Liver (tissue), 3 donors: ENCODE measurements around the gene OGFR.

Experiments
- CTCF ChIP-seq: fragments of 150-350 bp; IDR thresholded peaks from 2 replicates; pipeline ENCODE4 v1.5.1; 2017; ENCODE audit warnings: improper control_type of control experiment, low read depth, low read length; ENCODE audit not compliant: missing input control
- EGR1 ChIP-seq, 2 donors: IDR thresholded peaks; 2 replicates each; pipeline ENCODE4 v1.6.1; 2016 to 2018; ENCODE audit warnings: antibody characterized with exemption in 2 of 2, low read depth in 2 of 2
- FOXA1 ChIP-seq: IDR thresholded peaks from 2 replicates; pipeline ENCODE4 v1.6.1; 2016; ENCODE audit warnings: antibody characterized with exemption
- GABPA ChIP-seq, 2 donors: IDR thresholded peaks in 1 of 2; conservative IDR thresholded peaks in 1 of 2; 2 replicates each; pipeline ENCODE4 v1.6.1; 2016; ENCODE audit warnings: antibody characterized with exemption in 2 of 2, mild to moderate bottlenecking in 1 of 2, moderate library complexity in 1 of 2
- HNF4G ChIP-seq: IDR thresholded peaks from 2 replicates; pipeline ENCODE4 v1.6.1; 2016; ENCODE audit warnings: antibody characterized with exemption
- JUND ChIP-seq, 2 donors: IDR thresholded peaks; 2 replicates each; pipeline ENCODE4 v1.6.1; 2016; ENCODE audit warnings: antibody characterized with exemption in 2 of 2
- MAX ChIP-seq: IDR thresholded peaks from 2 replicates; pipeline ENCODE4 v1.6.1; 2016; ENCODE audit warnings: antibody characterized with exemption
- RAD21 ChIP-seq, 2 donors: IDR thresholded peaks; 2 replicates each; pipeline ENCODE4 v1.6.1; 2016; ENCODE audit warnings: antibody characterized with exemption in 2 of 2, mild to moderate bottlenecking in 2 of 2
- SP1 ChIP-seq: IDR thresholded peaks from 2 replicates; pipeline ENCODE4 v1.6.1; 2018; ENCODE audit warnings: antibody characterized with exemption, mild to moderate bottlenecking
- TAF1 ChIP-seq: conservative IDR thresholded peaks from 2 replicates; pipeline ENCODE4 v1.6.1; 2016; ENCODE audit warnings: antibody characterized with exemption, mild to moderate bottlenecking
- YY1 ChIP-seq: IDR thresholded peaks from 2 replicates; pipeline ENCODE4 v1.6.1; 2016; ENCODE audit warnings: antibody characterized with exemption, mild to moderate bottlenecking
- TF ChIP-seq, protein P1 (sequence below): IDR thresholded peaks from 2 replicates; pipeline ENCODE4 v1.6.1; 2016; ENCODE audit warnings: antibody characterized with exemption, mild to moderate bottlenecking
- TF ChIP-seq, protein P2 (sequence below): IDR thresholded peaks from 2 replicates; pipeline ENCODE4 v1.6.1; 2016; ENCODE audit warnings: antibody characterized with exemption
- donor health status: healthy.
- donor health status: healthy.

DNA sequence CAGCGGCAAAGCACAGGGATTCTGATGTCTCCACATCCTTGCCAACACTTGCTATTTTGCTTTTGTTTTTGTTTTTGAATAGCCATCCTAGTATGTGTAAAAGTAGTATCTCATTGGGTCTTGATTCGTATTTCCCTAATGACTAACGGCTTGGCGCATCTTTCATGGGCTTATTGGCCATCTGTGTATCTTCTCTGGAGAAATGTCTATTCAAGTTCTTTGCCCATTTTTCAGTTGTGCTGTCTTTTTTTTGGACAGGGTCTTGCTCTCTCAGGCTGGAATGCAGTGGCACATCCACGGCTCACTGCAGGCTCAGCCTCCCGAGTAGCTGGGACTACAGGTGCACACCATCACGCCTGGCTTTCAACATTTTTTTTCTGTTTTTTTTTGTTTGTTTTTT lies 39.5 kb downstream of the OGFR start:
- TF ChIP-seq CTCF: no peak
- no peak for TF ChIP-seq JUND (IDR thresholded peaks at IDR 0.05)
- no peak for TF ChIP-seq FOXA1
- TF ChIP-seq RAD21 (IDR thresholded peaks at IDR 0.05): no peak
- no peak for TF ChIP-seq MAX
- no peak for TF ChIP-seq YY1
- TF ChIP-seq EGR1 (IDR thresholded peaks at IDR 0.05; ENCODE audit: low read depth in 2 of 2): no peak
- TF ChIP-seq GABPA (IDR thresholded peaks at IDR 0.05 in 1 of 2, conservative IDR thresholded peaks at IDR 0.05 in 1 of 2): no peak
- TF ChIP-seq, protein P1, sequence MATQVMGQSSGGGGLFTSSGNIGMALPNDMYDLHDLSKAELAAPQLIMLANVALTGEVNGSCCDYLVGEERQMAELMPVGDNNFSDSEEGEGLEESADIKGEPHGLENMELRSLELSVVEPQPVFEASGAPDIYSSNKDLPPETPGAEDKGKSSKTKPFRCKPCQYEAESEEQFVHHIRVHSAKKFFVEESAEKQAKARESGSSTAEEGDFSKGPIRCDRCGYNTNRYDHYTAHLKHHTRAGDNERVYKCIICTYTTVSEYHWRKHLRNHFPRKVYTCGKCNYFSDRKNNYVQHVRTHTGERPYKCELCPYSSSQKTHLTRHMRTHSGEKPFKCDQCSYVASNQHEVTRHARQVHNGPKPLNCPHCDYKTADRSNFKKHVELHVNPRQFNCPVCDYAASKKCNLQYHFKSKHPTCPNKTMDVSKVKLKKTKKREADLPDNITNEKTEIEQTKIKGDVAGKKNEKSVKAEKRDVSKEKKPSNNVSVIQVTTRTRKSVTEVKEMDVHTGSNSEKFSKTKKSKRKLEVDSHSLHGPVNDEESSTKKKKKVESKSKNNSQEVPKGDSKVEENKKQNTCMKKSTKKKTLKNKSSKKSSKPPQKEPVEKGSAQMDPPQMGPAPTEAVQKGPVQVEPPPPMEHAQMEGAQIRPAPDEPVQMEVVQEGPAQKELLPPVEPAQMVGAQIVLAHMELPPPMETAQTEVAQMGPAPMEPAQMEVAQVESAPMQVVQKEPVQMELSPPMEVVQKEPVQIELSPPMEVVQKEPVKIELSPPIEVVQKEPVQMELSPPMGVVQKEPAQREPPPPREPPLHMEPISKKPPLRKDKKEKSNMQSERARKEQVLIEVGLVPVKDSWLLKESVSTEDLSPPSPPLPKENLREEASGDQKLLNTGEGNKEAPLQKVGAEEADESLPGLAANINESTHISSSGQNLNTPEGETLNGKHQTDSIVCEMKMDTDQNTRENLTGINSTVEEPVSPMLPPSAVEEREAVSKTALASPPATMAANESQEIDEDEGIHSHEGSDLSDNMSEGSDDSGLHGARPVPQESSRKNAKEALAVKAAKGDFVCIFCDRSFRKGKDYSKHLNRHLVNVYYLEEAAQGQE: no peak
- no peak for TF ChIP-seq TAF1
- no peak for TF ChIP-seq SP1
- TF ChIP-seq HNF4G: no peak
- TF ChIP-seq, protein P2, sequence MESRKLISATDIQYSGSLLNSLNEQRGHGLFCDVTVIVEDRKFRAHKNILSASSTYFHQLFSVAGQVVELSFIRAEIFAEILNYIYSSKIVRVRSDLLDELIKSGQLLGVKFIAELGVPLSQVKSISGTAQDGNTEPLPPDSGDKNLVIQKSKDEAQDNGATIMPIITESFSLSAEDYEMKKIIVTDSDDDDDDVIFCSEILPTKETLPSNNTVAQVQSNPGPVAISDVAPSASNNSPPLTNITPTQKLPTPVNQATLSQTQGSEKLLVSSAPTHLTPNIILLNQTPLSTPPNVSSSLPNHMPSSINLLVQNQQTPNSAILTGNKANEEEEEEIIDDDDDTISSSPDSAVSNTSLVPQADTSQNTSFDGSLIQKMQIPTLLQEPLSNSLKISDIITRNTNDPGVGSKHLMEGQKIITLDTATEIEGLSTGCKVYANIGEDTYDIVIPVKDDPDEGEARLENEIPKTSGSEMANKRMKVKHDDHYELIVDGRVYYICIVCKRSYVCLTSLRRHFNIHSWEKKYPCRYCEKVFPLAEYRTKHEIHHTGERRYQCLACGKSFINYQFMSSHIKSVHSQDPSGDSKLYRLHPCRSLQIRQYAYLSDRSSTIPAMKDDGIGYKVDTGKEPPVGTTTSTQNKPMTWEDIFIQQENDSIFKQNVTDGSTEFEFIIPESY: no peak
